GM21723 (cell line): ENCODE results near the gene TBC1D2.
"Not testable (repeated sequence)": the region's sequence is repeated elsewhere in the genome, so short reads cannot be mapped to it uniquely, and the experiment has no call there.

ENCODE experiments used
- ATAC-seq: cut with Tn5 transposase; IDR thresholded peaks from one replicate; pipeline ENCODE4 v1.9.1; 2021; ENCODE audit warnings: mild to moderate bottlenecking, moderate library complexity; ENCODE audit not compliant: unreplicated experiment

The TBC1D2 gene

GRCh38 chr9:98174502-98174918 lies 80.9 kb downstream of the TBC1D2 start:
- ATAC-seq: not testable (repeated sequence)

GRCh38 chr9:98173181-98173580 lies 82.3 kb downstream of the TBC1D2 start:
- ATAC-seq: no peak

GRCh38 chr9:98172604-98173003 lies 82.8 kb downstream of the TBC1D2 start:
- ATAC-seq: no peak

- ATAC-seq: no peak
Measured at GRCh38 chr9:98171176-98171925, 84.1 kb downstream of the TBC1D2 start.

- ATAC-seq: peak; percentile 99
Measured at GRCh38 chr9:98168941-98169488, 86.4 kb downstream of the TBC1D2 start.

GRCh38 chr9:98168153-98168780 lies 87.2 kb downstream of the TBC1D2 start:
- ATAC-seq: no peak

- ATAC-seq: no peak
Measured at GRCh38 chr9:98164912-98165311, 90.5 kb downstream of the TBC1D2 start.

GRCh38 chr9:98162613-98163012 lies 92.8 kb downstream of the TBC1D2 start:
- ATAC-seq: no peak

GRCh38 chr9:98161851-98162250 lies 93.6 kb downstream of the TBC1D2 start:
- ATAC-seq: no peak

GRCh38 chr9:98159790-98160189 lies 95.7 kb downstream of the TBC1D2 start:
- no peak for ATAC-seq

GRCh38 chr9:98159301-98159700 lies 96.1 kb downstream of the TBC1D2 start:
- no peak for ATAC-seq

GRCh38 chr9:98158071-98158831 lies 97.2 kb downstream of the TBC1D2 start:
- ATAC-seq: no peak

GRCh38 chr9:98157372-98157771 lies 98.1 kb downstream of the TBC1D2 start:
- no peak for ATAC-seq

- ATAC-seq: no peak
Measured at GRCh38 chr9:98154678-98155077, 100.8 kb downstream of the TBC1D2 start.

GRCh38 chr9:98152526-98152925 lies 102.9 kb downstream of the TBC1D2 start:
- ATAC-seq: no peak

GRCh38 chr9:98150721-98151120 lies 104.7 kb downstream of the TBC1D2 start:
- ATAC-seq: no peak

- no peak for ATAC-seq
Measured at GRCh38 chr9:98150164-98150563, 105.3 kb downstream of the TBC1D2 start.

GRCh38 chr9:98149422-98149821 lies 106.0 kb downstream of the TBC1D2 start:
- no peak for ATAC-seq
